T-helper 17 cell (primary cell): ENCODE measurements around the gene NSD1. TPM values are rescaled to one million over a fixed set of nuclear protein-coding genes. Genes with fewer than 3 reads are reported as not detected.
A peak's percentile ranks its signal among the peaks of the same experiment; 100 is the strongest.
"Not testable (repeated sequence)": the region's sequence is repeated elsewhere in the genome, so short reads cannot be mapped to it uniquely, and the experiment has no call there.

Experiments
- ATAC-seq: fragments of 150-1000 bp; cut with Tn5 transposase; 2 replicates; pipeline ENCODE4 v1.10.0; 2021; ENCODE audit warnings: mild to moderate bottlenecking, moderate library complexity
- DNase-seq, 3 donors: peaks; one replicate each; pipeline versions ENCODE4 v3.0.0 to v3.0.0-alpha.2; 2020 to 2021
- H3K9me3 ChIP-seq: one replicate; pipeline ENCODE4 v1.7.0; 2013; ENCODE audit warnings: low read length, mild to moderate bottlenecking; ENCODE audit not compliant: control insufficient read depth, poor library complexity, severe bottlenecking
- H3K27ac Mint-ChIP-seq: one replicate; pipeline ENCODE4 v1.8.0; 2022; ENCODE audit warnings: mild to moderate bottlenecking, moderate library complexity, mixed read lengths
- H3K27me3 Mint-ChIP-seq: one replicate; pipeline ENCODE4 v1.8.0; 2022; ENCODE audit warnings: mixed read lengths
- H3K36me3 Mint-ChIP-seq: one replicate; pipeline ENCODE4 v1.8.0; 2022; ENCODE audit warnings: low read depth, mixed read lengths
- H3K4me1 Mint-ChIP-seq: one replicate; pipeline ENCODE4 v1.8.0; 2022; ENCODE audit warnings: mild to moderate bottlenecking, mixed read lengths
- H3K4me3 Mint-ChIP-seq: one replicate; pipeline ENCODE4 v1.8.0; 2022; ENCODE audit warnings: mild to moderate bottlenecking, moderate library complexity, mixed read lengths
- total RNA-seq, 4 donors: library from RNA in 2 of 4; stranded (reverse) in 2 of 4; gene quantifications; one replicate each; pipeline ENCODE4 v1.2.3 and lab custom pipeline; 2022 to 2026

NSD1 gene
- total RNA-seq, 2 donors from 2014 or later: 103 TPM

DNA sequence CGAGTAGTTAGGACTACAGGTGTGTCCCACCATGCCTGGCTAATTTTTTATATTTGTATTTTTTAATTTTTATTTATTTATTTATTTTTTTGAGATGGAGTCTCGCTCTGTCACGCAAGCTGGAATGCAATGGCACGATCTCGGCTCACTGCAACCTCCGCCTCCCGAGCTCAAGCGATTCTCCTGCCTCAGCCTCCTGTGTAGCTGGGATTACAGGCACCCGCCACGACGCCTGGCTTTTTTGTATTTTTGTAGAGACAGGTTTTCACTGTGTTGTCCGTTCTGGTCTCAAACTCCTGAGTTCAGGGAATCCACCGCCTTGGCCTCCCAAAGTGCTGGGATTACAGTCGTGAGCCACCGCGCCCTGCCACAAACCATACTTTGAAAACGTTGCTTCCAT, 16.5 kb downstream of the NSD1 start:
- DNase-seq, ATAC-seq, H3K27me3 Mint-ChIP-seq, H3K36me3 Mint-ChIP-seq, H3K4me3 Mint-ChIP-seq, H3K4me1 Mint-ChIP-seq, H3K9me3 ChIP-seq: not testable (repeated sequence)
- H3K27ac Mint-ChIP-seq: peak overlapping the region; percentile 45

DNA sequence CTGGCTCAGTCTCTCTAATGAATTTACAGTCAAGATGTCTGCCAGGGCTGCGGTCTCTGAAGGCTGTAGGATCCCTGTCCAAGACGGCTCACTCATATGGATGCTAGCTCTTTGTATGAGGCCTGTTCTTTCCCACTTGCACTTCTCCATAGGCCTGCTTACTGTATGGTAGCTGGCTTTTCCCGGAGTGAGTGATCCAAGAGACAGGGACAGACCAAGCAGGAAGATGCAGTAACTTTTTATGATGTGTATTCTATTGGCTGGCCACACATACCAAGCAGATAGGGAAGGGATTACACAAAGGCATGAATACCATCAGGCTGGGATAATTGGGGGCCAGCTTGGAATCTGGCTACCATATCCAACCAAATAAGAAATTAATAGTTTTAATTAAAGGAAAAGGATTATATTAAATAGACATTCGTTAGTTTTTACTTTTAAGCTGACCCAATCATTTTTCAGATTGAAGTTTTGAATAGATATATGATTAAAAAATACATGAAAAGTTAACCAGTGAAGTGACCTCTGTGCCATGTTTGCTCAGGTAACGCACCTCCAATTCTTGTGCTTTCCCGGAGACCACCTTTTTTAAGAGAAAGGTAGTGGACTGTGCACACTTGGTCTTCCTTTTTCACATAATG, 20.6 kb downstream of the NSD1 start:
- DNase-seq (no peak), ATAC-seq (no peak)
- no peaks in the 10 kb centered on the region for H3K9me3 ChIP-seq
- Mint-ChIP-seq H3K27ac (peak overlapping the region; percentile 9), H3K36me3 (no peaks in the 10 kb centered on the region), H3K4me3 (no peak overlapping the region), H3K4me1 (peaks cover 9% of the 10 kb centered on the region), H3K27me3 (no peaks in the 10 kb centered on the region)

DNA sequence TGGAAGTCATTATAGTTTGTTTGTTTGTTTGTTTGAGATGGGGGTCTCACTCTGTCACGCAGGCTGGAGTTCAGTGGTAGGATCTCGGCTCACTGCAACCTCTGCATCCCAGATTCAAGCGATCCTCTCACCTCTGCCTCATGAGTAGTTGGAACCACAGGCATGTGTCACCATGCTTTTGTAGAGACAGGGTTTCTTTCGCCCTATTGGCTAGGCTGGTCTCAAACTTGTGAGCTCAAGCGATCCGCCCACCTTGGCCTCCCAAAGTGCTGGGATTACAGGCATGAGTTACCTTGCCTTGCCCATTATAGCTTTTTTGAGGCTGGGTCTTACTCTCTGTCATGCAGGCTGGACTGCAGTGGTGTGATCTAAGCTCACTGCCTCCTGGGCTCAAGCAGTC, 28.8 kb downstream of the NSD1 start:
- Mint-ChIP-seq H3K36me3 (no peaks in the 10 kb centered on the region), H3K4me1 (peaks cover 9% of the 10 kb centered on the region), H3K4me3 (no peak overlapping the region), H3K27ac (no peak overlapping the region), H3K27me3 (no peaks in the 10 kb centered on the region)
- DNase-seq (no peak), ATAC-seq (no peak)
- no peaks in the 10 kb centered on the region for H3K9me3 ChIP-seq

DNA sequence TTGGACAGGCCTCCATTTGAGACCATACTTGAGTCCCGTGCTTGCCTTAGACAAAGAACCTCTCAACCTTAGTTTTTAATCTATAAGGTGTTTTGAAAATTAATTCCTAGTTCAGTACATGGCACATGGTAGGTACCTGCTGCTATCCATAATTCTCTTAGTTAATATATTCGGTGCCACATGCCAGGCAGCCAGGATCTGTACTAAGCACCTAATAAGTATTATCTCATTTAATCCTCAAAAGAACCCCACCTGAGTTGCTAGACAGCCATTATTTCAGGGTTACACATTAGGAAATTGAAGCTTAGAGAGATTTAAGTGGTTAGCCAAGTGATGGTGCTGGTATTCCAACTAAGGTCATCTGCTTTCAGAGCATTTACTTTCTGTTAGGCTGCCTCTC, 29.9 kb downstream of the NSD1 start:
- Mint-ChIP-seq H3K36me3 (no peaks in the 10 kb centered on the region), H3K4me3 (no peak overlapping the region), H3K27me3 (no peaks in the 10 kb centered on the region), H3K27ac (peak overlapping the region; percentile 29), H3K4me1 (peaks cover 8% of the 10 kb centered on the region)
- H3K9me3 ChIP-seq: no peaks in the 10 kb centered on the region
- no peak for DNase-seq
- ATAC-seq: no peak

- H3K36me3 Mint-ChIP-seq: no peaks in the 10 kb centered on the region
- H3K4me1 Mint-ChIP-seq: peaks cover 13% of the 10 kb centered on the region
Observed at GRCh38 chr5:177169271-177169670, 35.7 kb downstream of the NSD1 start.

DNA sequence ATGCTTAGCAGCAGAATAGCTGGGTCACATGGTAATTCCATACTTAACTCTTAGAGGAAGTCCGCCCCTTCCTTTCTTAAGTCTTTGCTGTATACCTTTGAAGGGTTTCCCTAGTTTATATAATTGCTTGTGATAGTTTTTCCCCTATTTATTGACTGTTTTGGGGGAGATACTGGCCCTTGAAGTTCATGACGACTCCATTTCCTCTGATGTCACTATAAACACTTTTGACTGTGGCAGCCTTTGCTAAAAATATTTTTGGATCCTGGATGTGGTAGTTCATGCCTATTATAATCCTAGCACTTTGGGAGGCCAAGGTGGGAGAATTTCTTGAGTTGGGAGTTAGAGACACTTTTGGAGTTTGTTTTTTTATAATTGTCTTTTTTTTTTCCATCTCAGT, 38.4 kb downstream of the NSD1 start:
- H3K4me3 Mint-ChIP-seq: no peak overlapping the region
- H3K9me3 ChIP-seq: no peaks in the 10 kb centered on the region
- H3K36me3 Mint-ChIP-seq: no peaks in the 10 kb centered on the region
- no peaks in the 10 kb centered on the region for H3K27me3 Mint-ChIP-seq
- ATAC-seq: no peak
- peaks cover 17% of the 10 kb centered on the region for H3K4me1 Mint-ChIP-seq
- DNase-seq: no peak
- no peak overlapping the region for H3K27ac Mint-ChIP-seq

More at GRCh38 chr5:177169271-177169670, 35.7 kb downstream of the NSD1 start:
- H3K4me3 Mint-ChIP-seq: no peak overlapping the region
- no peak for DNase-seq
- no peaks in the 10 kb centered on the region for H3K9me3 ChIP-seq
- no peak overlapping the region for H3K27ac Mint-ChIP-seq
- no peak for ATAC-seq
- no peaks in the 10 kb centered on the region for H3K27me3 Mint-ChIP-seq

- no peaks in the 10 kb centered on the region for H3K36me3 Mint-ChIP-seq
Observed at GRCh38 chr5:177175336-177175735, 41.8 kb downstream of the NSD1 start.

GRCh38 chr5:177176175-177176711, 42.7 kb downstream of the NSD1 start:
- Mint-ChIP-seq H3K4me1 (peaks cover 22% of the 10 kb centered on the region), H3K27me3 (no peaks in the 10 kb centered on the region), H3K27ac (peak overlapping the region; percentile 75), H3K36me3 (no peaks in the 10 kb centered on the region), H3K4me3 (no peak overlapping the region)
- no peaks in the 10 kb centered on the region for H3K9me3 ChIP-seq
- ATAC-seq (no peak), DNase-seq (no peak)

More at GRCh38 chr5:177175336-177175735, 41.8 kb downstream of the NSD1 start:
- Mint-ChIP-seq H3K4me1 (peaks cover 19% of the 10 kb centered on the region), H3K27me3 (no peaks in the 10 kb centered on the region), H3K4me3 (no peak overlapping the region), H3K27ac (peak overlapping the region; percentile 34)
- H3K9me3 ChIP-seq: no peaks in the 10 kb centered on the region
- no peak for DNase-seq
- no peak for ATAC-seq

- not testable (repeated sequence) for H3K36me3 Mint-ChIP-seq, H3K27ac Mint-ChIP-seq, H3K27me3 Mint-ChIP-seq, DNase-seq, H3K9me3 ChIP-seq, ATAC-seq, H3K4me3 Mint-ChIP-seq
- peaks cover 17% of the 10 kb centered on the region for H3K4me1 Mint-ChIP-seq
Observed at GRCh38 chr5:177177847-177178437, 44.4 kb downstream of the NSD1 start.

- Mint-ChIP-seq H3K27me3 (no peaks in the 10 kb centered on the region), H3K4me3 (no peak overlapping the region), H3K27ac (peak overlapping the region; percentile 59)
Observed at GRCh38 chr5:177178733-177179304, 45.2 kb downstream of the NSD1 start.

GRCh38 chr5:177179431-177179830, 45.9 kb downstream of the NSD1 start:
- DNase-seq (no peak), ATAC-seq (no peak)
- Mint-ChIP-seq H3K27me3 (no peaks in the 10 kb centered on the region), H3K4me1 (peaks cover 23% of the 10 kb centered on the region), H3K4me3 (no peak overlapping the region), H3K36me3 (no peaks in the 10 kb centered on the region), H3K27ac (no peak overlapping the region)
- no peaks in the 10 kb centered on the region for H3K9me3 ChIP-seq

More at GRCh38 chr5:177178733-177179304, 45.2 kb downstream of the NSD1 start:
- no peaks in the 10 kb centered on the region for H3K9me3 ChIP-seq
- DNase-seq (no peak), ATAC-seq (no peak)
- Mint-ChIP-seq H3K36me3 (no peaks in the 10 kb centered on the region), H3K4me1 (peaks cover 18% of the 10 kb centered on the region)

DNA sequence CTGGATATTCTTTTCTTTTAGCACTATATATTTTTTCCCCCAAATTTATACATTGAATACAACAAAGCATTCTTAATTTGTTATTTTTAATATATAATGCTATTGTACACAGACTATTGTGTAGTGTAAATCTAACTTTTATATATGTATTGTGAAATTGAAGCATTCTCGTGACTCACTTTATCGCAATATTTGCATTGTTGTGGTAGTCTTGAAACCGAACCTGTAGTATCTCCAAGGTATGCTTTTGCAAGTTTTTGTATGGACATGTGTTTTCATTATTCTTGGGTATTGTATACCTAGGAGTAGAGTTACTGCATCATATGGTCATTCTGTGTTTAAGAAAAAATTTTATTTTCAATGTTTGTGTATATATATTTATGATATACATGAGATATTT, 49.6 kb downstream of the NSD1 start:
- Mint-ChIP-seq H3K36me3 (no peaks in the 10 kb centered on the region), H3K4me3 (no peak overlapping the region), H3K27me3 (no peaks in the 10 kb centered on the region), H3K4me1 (peaks cover 23% of the 10 kb centered on the region), H3K27ac (no peak overlapping the region)
- H3K9me3 ChIP-seq: no peaks in the 10 kb centered on the region
- DNase-seq (no peak), ATAC-seq (no peak)

DNA sequence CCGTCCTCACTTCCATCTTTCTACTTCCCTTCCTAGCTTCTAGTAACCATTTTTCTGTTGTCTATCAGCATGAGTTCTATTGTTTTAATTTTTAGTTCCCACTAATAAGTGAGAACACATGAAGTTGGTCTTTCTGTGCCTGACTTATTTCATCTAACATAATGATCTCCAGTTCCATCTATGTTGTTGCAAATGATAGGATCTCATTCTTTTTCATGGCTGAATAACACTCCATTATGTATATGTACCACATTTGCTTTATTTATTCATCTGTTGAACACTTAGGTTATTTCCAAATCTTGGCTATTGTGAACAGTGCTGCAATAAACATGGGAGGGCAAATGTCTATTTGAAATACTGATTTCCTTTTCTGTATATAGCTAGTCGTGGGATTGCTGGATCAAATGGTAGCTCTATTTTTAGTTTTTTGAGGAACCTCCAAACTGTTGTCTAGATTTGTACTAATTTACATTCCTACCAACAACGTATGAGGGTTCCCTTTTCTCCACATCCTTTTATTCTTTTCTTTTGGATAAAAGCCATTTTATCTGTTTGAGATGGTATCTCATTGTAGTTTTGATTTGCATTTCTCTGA, 50.3 kb downstream of the NSD1 start:
- no peaks in the 10 kb centered on the region for H3K27me3 Mint-ChIP-seq
- H3K9me3 ChIP-seq: no peaks in the 10 kb centered on the region
- no peak for ATAC-seq
- H3K27ac Mint-ChIP-seq: peak overlapping the region; percentile 37
- H3K4me3 Mint-ChIP-seq: peak overlapping the region; percentile 49
- H3K36me3 Mint-ChIP-seq: no peaks in the 10 kb centered on the region
- DNase-seq: no peak
- peaks cover 20% of the 10 kb centered on the region for H3K4me1 Mint-ChIP-seq
